ENCODE data around the gene ONECUT1. TPM values are rescaled to one million over a fixed set of nuclear protein-coding genes. Genes with fewer than 3 reads are reported as not detected.

The ONECUT1 gene
- total RNA-seq, 1 donor from 2014 or later: 0.15 TPM

DNA sequence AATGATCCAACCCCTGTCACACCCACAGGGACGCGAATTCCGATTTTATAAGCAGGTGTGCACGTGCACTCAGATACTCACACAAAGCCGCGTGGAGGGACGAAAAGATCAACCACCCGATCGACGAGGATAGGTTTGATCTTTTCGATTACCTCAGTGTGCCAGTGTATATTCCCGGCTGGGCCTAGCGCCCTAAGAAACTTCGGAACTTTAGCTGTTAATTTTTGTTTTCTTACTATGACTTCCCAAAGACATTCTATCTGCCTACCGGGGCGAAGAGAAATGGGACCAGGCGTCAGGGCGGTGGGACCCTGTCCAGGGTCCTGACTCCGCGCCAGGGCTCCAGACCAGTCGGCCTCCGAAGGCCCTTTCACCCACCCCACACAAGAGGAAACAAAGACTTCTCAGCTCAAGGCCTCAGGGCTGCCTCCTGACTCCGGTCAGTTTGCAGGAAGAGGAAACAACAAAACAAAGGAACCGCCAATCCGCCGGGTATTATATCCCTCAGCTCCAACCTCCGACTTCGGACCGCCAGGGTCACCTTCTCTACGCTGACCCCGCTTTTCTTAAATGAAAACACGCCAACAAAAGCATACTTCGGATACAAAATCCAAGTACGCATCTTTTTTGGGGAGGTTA, 6.8 kb downstream of the ONECUT1 start:
- Mint-ChIP-seq H3K4me1 (ENCODE audit: low read depth) (peaks cover 23% of the 10 kb centered on the region), H3K4me3 (ENCODE audit: unreplicated experiment) (no peak overlapping the region), H3K36me3 (ENCODE audit: low read depth) (peaks cover 1% of the 10 kb centered on the region)

DNA sequence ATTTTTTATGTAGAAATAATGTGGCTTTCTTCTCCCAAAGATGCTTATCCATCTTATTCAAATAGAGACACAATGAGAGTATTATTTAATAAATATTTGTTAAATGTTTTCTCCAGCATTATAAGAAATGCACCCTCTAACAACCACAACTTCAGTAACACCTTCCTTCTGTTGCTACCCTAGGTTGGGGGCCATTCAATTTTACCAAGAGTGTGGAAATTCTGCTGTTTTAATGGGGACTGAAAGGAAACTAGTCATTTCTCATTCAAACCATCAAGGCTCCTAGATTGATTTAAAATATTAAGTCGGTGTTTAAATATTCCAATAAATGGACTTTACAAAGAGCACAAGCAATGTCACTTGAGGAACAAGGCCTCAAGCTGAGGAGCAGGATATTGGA, 7.6 kb downstream of the ONECUT1 start:
- Mint-ChIP-seq H3K4me3 (ENCODE audit: unreplicated experiment) (no peak overlapping the region), H3K27ac (ENCODE audit: unreplicated experiment) (no peak overlapping the region), H3K27me3 (ENCODE audit: low read depth) (peaks cover 78% of the 10 kb centered on the region), H3K9me3 (ENCODE audit: low read depth) (no peaks in the 10 kb centered on the region), H3K36me3 (ENCODE audit: low read depth) (peaks cover 1% of the 10 kb centered on the region), H3K4me1 (ENCODE audit: low read depth) (peaks cover 17% of the 10 kb centered on the region)
- DNase-seq (ENCODE audit: low spot score): no peak
- TF ChIP-seq, protein P1, sequence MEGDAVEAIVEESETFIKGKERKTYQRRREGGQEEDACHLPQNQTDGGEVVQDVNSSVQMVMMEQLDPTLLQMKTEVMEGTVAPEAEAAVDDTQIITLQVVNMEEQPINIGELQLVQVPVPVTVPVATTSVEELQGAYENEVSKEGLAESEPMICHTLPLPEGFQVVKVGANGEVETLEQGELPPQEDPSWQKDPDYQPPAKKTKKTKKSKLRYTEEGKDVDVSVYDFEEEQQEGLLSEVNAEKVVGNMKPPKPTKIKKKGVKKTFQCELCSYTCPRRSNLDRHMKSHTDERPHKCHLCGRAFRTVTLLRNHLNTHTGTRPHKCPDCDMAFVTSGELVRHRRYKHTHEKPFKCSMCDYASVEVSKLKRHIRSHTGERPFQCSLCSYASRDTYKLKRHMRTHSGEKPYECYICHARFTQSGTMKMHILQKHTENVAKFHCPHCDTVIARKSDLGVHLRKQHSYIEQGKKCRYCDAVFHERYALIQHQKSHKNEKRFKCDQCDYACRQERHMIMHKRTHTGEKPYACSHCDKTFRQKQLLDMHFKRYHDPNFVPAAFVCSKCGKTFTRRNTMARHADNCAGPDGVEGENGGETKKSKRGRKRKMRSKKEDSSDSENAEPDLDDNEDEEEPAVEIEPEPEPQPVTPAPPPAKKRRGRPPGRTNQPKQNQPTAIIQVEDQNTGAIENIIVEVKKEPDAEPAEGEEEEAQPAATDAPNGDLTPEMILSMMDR (IDR thresholded peaks at IDR 0.05): no peak

More for the DNA sequence above, 6.8 kb downstream of the ONECUT1 start:
- no peak overlapping the region for H3K27ac Mint-ChIP-seq (ENCODE audit: unreplicated experiment)
- TF ChIP-seq, protein P1 (IDR thresholded peaks at IDR 0.05): no peak
- H3K27me3 Mint-ChIP-seq (ENCODE audit: low read depth): peaks cover 79% of the 10 kb centered on the region
- H3K9me3 Mint-ChIP-seq (ENCODE audit: low read depth): no peaks in the 10 kb centered on the region
- no peak for DNase-seq (ENCODE audit: low spot score)

DNA sequence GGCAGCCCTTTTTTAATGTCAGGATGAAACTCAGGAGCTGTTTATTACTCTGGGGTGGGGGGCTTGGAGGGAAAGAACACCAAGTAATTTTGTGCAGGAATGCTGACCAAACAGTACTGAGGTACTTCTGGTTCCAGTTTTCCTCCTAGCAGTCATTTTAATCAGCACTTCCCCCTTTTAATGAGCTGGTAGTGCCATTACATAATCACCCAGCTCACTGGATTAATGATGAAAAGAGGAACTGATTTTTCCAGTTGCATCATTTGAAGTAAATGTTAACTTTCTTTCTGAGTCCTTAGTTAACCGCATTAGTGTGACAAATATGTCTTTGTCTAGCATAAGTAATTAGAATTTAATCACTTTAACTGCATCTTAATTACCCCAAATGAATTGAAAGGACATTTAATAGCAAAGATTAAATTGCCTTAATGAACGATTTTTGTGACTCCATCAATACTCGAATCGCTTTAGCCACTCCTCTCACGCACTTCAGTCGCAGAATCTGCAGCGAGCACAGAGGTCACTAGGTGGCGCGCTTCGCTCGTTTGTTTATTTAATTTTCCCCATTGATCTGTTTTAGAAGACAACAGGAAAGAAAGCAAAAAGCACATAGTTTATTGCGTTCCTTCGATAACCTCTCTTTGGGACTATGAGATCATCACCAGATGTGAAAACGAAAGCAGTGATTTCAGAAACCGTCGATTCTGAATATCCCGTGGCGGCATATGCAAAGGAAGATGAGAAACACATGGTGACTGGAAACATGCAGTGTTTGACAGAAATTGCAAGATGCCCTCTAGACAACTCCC, 9.8 kb downstream of the ONECUT1 start:
- Mint-ChIP-seq H3K4me1 (ENCODE audit: low read depth) (peaks cover 11% of the 10 kb centered on the region), H3K27ac (ENCODE audit: unreplicated experiment) (no peak overlapping the region), H3K9me3 (ENCODE audit: low read depth) (no peaks in the 10 kb centered on the region), H3K4me3 (ENCODE audit: unreplicated experiment) (peak overlapping the region; percentile 42), H3K36me3 (ENCODE audit: low read depth) (no peaks in the 10 kb centered on the region), H3K27me3 (ENCODE audit: low read depth) (peaks cover 79% of the 10 kb centered on the region)
- no peak for DNase-seq (ENCODE audit: low spot score)
- TF ChIP-seq, protein P1 (IDR thresholded peaks at IDR 0.05): peak; percentile 97

DNA sequence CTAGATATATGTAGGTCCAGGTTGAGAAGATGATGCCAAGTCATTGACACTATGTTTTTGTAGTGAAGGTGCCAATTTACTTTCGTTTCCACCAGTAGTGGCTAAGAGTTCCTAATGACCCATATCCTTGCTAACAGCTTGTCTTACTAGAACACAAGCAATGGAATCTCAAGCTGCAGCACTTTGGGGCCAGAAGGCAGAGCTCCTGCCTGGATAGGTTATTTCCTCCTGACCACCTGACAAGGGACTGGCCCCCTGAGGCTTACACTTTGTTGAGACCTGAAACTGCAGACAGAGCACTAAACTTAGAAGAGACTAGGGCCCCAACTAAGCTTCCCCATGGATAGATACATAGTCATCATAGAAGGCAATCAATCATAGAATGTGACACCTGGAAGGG, 11.7 kb downstream of the ONECUT1 start:
- peaks cover 9% of the 10 kb centered on the region for H3K4me1 Mint-ChIP-seq (ENCODE audit: low read depth)
- no peaks in the 10 kb centered on the region for H3K36me3 Mint-ChIP-seq (ENCODE audit: low read depth)
- TF ChIP-seq, protein P1 (IDR thresholded peaks at IDR 0.05): no peak
- no peak for DNase-seq (ENCODE audit: low spot score)
- no peaks in the 10 kb centered on the region for H3K9me3 Mint-ChIP-seq (ENCODE audit: low read depth)
- H3K4me3 Mint-ChIP-seq (ENCODE audit: unreplicated experiment): no peak overlapping the region
- no peak overlapping the region for H3K27ac Mint-ChIP-seq (ENCODE audit: unreplicated experiment)
- peaks cover 76% of the 10 kb centered on the region for H3K27me3 Mint-ChIP-seq (ENCODE audit: low read depth)

DNA sequence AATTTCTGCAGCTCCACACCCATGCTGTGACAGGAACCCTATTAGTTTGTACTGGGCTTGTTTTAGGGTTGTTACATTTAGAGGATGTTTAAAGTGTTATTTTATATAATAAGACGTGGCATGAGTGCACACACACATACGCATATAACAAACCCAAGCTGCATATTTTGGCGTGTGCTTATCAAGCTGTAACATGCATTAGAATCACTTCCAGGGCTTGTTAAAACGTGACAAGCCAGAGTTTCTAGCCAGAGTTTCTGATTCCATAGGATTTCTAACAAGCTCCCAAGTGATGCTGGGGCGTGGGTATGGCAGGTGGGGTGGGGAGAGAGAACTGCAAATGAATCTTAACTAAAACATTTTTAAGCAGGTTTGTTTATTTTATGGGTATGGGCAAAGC, 17.4 kb downstream of the ONECUT1 start:
- Mint-ChIP-seq H3K27ac (ENCODE audit: unreplicated experiment) (no peak overlapping the region), H3K4me1 (ENCODE audit: low read depth) (no peaks in the 10 kb centered on the region), H3K4me3 (ENCODE audit: unreplicated experiment) (no peak overlapping the region), H3K36me3 (ENCODE audit: low read depth) (no peaks in the 10 kb centered on the region), H3K27me3 (ENCODE audit: low read depth) (peaks cover 56% of the 10 kb centered on the region), H3K9me3 (ENCODE audit: low read depth) (no peaks in the 10 kb centered on the region)
- TF ChIP-seq, protein P1 (IDR thresholded peaks at IDR 0.05): no peak
- no peak for DNase-seq (ENCODE audit: low spot score)
